HT1080 (cell line): ENCODE measurements around the gene AP1M1. TPM values are rescaled to one million over a fixed set of nuclear protein-coding genes. Genes with fewer than 3 reads are reported as not detected.

Experiments
- DNase-seq: peaks from one replicate; pipeline ENCODE4 v3.0.0-alpha.2; 2015; ENCODE audit warnings: low read depth
- total RNA-seq: library from RNA; depleted of rRNA; stranded (reverse); fragments of >200 nt; shearing (Covaris generic); gene quantifications from 2 replicates; pipeline ENCODE4 v1.2.3, GENCODE V29; 2014

Gene AP1M1
- total RNA-seq, 1 experiment from 2014 or later, result 138 TPM

GRCh38 chr19:16185123-16185767, 12.5 kb upstream of the AP1M1 start, which contains the start of gene FAM32A:
Gene FAM32A, plus strand, starts transcription at chr19:16185410. Its CDS starts 33 bp downstream, at chr19:16185443.
- peak; percentile 98 for DNase-seq

- DNase-seq, result peak; percentile 48
Observed at GRCh38 chr19:16185768-16186123, 12.0 kb upstream of the AP1M1 start.

GRCh38 chr19:16188521-16188920, 9.2 kb upstream of the AP1M1 start:
- DNase-seq, result no peak

GRCh38 chr19:16190198-16190597, 7.5 kb upstream of the AP1M1 start:
- no peak for DNase-seq

- no peak for DNase-seq
Observed at GRCh38 chr19:16190736-16191135, 7.0 kb upstream of the AP1M1 start.

- no peak for DNase-seq
Observed at GRCh38 chr19:16191216-16191908, 6.3 kb upstream of the AP1M1 start.

- DNase-seq, result no peak
Observed at GRCh38 chr19:16193466-16193865, 4.2 kb upstream of the AP1M1 start.

GRCh38 chr19:16197188-16197621, 506 bp upstream of the AP1M1 start:
- DNase-seq, result no peak

GRCh38 chr19:16198370-16198651, 600 bp downstream of the AP1M1 start:
- DNase-seq, result no peak

- no peak for DNase-seq
Observed at GRCh38 chr19:16199275-16199932, 1.7 kb downstream of the AP1M1 start.

- no peak for DNase-seq
Observed at GRCh38 chr19:16200038-16201010, 2.6 kb downstream of the AP1M1 start.

- DNase-seq, result no peak
Observed at GRCh38 chr19:16201011-16201391, 3.3 kb downstream of the AP1M1 start.

GRCh38 chr19:16202320-16203255, 4.9 kb downstream of the AP1M1 start:
- DNase-seq, result no peak

GRCh38 chr19:16203256-16204004, 5.7 kb downstream of the AP1M1 start:
- DNase-seq, result no peak

GRCh38 chr19:16204005-16204294, 6.2 kb downstream of the AP1M1 start:
- no peak for DNase-seq

- DNase-seq, result no peak
Observed at GRCh38 chr19:16205205-16206045, 7.7 kb downstream of the AP1M1 start.

GRCh38 chr19:16206046-16206605, 8.4 kb downstream of the AP1M1 start:
- no peak for DNase-seq

- no peak for DNase-seq
Observed at GRCh38 chr19:16206637-16207036, 8.9 kb downstream of the AP1M1 start.

GRCh38 chr19:16207063-16207462, 9.4 kb downstream of the AP1M1 start:
- DNase-seq, result no peak
